Keratinocyte (primary cell): Measurements from ENCODE around the gene TMEM109. TPM values are rescaled to one million over a fixed set of nuclear protein-coding genes. Genes with fewer than 3 reads are reported as not detected.

Source experiments
- DNase-seq: peaks from one replicate; pipeline ENCODE4 v3.0.0-alpha.2; 2011; ENCODE audit warnings: low read depth, missing footprints, low spot score
- FAIRE-seq: peaks from 2 replicates; lab custom pipeline; 2011; peaks lifted over from hg19 to GRCh38; lab: Jason Lieb, UNC
- H2AFZ ChIP-seq: 2 replicates; pipeline ENCODE4 v1.6.0; 2012; ENCODE audit warnings: low read length, control low read depth, inconsistent platforms; ENCODE audit not compliant: control insufficient read depth
- H3K27ac ChIP-seq: 2 replicates; pipeline ENCODE4 v1.5.1; 2011; ENCODE audit warnings: low read length; ENCODE audit not compliant: control insufficient read depth, insufficient read depth
- H3K27me3 ChIP-seq: 3 replicates; pipeline ENCODE4 v1.6.0; 2011; ENCODE audit warnings: low read length; ENCODE audit not compliant: control insufficient read depth, insufficient read depth; ENCODE audit errors: extremely low read depth
- H3K36me3 ChIP-seq, 2 experiments: 2 replicates in 1 of 2; 3 replicates in 1 of 2; pipeline ENCODE4 v1.5.1; 2011; ENCODE audit warnings: low read length in 2 of 2, mild to moderate bottlenecking in 1 of 2; ENCODE audit not compliant: control insufficient read depth in 2 of 2, insufficient read depth in 2 of 2; ENCODE audit errors: extremely low read depth in 1 of 2
- H3K4me1 ChIP-seq: 3 replicates; pipeline ENCODE4 v1.5.1; 2011; ENCODE audit warnings: low read length; ENCODE audit not compliant: control insufficient read depth, insufficient read depth; ENCODE audit errors: extremely low read depth
- H3K4me2 ChIP-seq: 3 replicates; pipeline ENCODE4 v1.6.0; 2011; ENCODE audit warnings: low read depth, low read length; ENCODE audit not compliant: control insufficient read depth, insufficient read depth; ENCODE audit errors: extremely low read depth
- H3K4me3 ChIP-seq, 3 experiments: fragments of 200-600 bp in 1 of 3; sonication (generic) in 1 of 3; 2 replicates in 2 of 3; 3 replicates in 1 of 3; pipeline ENCODE4 v1.5.1; 2011 to 2016; ENCODE audit warnings: low read length in 3 of 3, mild to moderate bottlenecking in 3 of 3, control low read depth in 2 of 3, inconsistent platforms in 1 of 3, low read depth in 1 of 3, mixed read lengths in 1 of 3, mixed run types in 1 of 3, moderate library complexity in 1 of 3; ENCODE audit not compliant: control insufficient read depth in 2 of 3, insufficient read depth in 2 of 3; ENCODE audit errors: extremely low read depth in 1 of 3
- H3K79me2 ChIP-seq: 2 replicates; pipeline ENCODE4 v1.6.0; 2012; ENCODE audit warnings: low read length; ENCODE audit not compliant: control insufficient read depth, insufficient read depth
- H3K9ac ChIP-seq: 3 replicates; pipeline ENCODE4 v1.6.0; 2011; ENCODE audit warnings: low read length; ENCODE audit not compliant: control insufficient read depth, insufficient read depth; ENCODE audit errors: extremely low read depth
- H3K9me1 ChIP-seq: 3 replicates; pipeline ENCODE4 v1.6.0; 2011; ENCODE audit warnings: low read length; ENCODE audit not compliant: control insufficient read depth, insufficient read depth; ENCODE audit errors: extremely low read depth
- H3K9me3 ChIP-seq: 2 replicates; pipeline ENCODE4 v1.5.1; 2012; ENCODE audit warnings: low read depth, low read length; ENCODE audit not compliant: control insufficient read depth
- H4K20me1 ChIP-seq: 3 replicates; pipeline ENCODE4 v1.6.0; 2011; ENCODE audit warnings: low read length; ENCODE audit not compliant: control insufficient read depth, insufficient read depth; ENCODE audit errors: extremely low read depth
- EZH2 ChIP-seq: IDR thresholded peaks from one replicate; pipeline ENCODE4 v1.6.1; 2012; ENCODE audit warnings: inconsistent platforms, mild to moderate bottlenecking, low read length, moderate library complexity
- dilution Hi-C: fragments of 300-500 bp; cut with MboI; formaldehyde crosslinking; loops from one replicate; pipeline ENCODE4 v1.7.0; 2020; ENCODE audit warnings: low sequenced_read_pairs; ENCODE audit not compliant: extremely low pct_ligation_motif_present
- polyA plus RNA-seq, 5 experiments: library from polyadenylated mRNA; depleted of rRNA in 3 of 5; stranded (reverse) in 3 of 5; stranded (forward) in 1 of 5; unstranded in 1 of 5; fragments of >200 nt; gene quantifications; 1 replicate in 1 of 5; 2 replicates in 3 of 5; 3 replicates in 1 of 5; pipeline versions ENCODE4 v1.2.1 to v1.2.3, GENCODE V29; 2011 to 2012; ENCODE audit warnings: missing spikeins in 2 of 5, low read depth in 1 of 5, low replicate concordance in 1 of 5
- TF ChIP-seq, protein P1 (sequence below), 3 experiments: IDR thresholded peaks in 1 of 3; conservative IDR thresholded peaks in 1 of 3; optimal IDR thresholded peaks in 1 of 3; 2 replicates in 2 of 3; 3 replicates in 1 of 3; pipeline versions ENCODE3 to v1.5.1; 2011; ENCODE audit warnings: low read length in 3 of 3, mild to moderate bottlenecking in 3 of 3, moderate library complexity in 2 of 3, control low read depth in 1 of 3, inconsistent platforms in 1 of 3; ENCODE audit not compliant: insufficient read depth in 2 of 3; ENCODE audit errors: extremely low read depth in 1 of 3

The TMEM109 gene
- polyA plus RNA-seq, 1 donor (not counting 4 experiments of a cell fraction or from before 2014, with no cell fraction given) = 25.2 TPM

DNA sequence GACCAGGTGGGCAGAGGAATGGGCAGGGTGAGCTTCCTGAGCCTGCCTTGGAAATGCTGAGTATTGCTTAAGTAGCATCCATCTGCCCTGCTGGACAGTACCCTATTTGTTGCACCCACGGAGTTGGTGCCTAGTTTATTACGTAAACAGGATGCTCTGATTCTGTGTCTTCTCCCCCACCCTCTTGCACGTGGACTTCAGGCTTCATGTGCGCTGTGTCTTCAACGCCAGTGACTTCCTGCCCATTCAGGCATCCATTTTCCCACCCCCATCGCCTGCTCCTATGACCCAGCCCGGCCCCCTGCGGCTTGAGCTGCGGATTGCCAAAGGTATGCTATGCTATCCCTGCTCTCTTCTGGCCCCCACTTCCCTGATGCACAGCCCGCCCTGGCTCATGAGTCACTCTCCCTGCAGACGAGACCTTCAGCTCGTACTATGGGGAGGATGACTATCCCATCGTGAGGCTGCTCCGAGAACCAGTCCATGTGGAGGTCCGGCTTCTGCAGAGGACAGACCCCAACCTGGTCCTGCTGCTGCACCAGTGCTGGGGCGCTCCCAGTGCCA lies 40.9 kb upstream of the TMEM109 start:
- Histone ChIP-seq H3K4me3 (no peak overlapping the region), H3K9ac (no peak overlapping the region), H3K79me2 (no peaks in the 10 kb centered on the region), H4K20me1 (no peaks in the 10 kb centered on the region), H2AFZ (no peak overlapping the region), H3K36me3 (no peaks in the 10 kb centered on the region), H3K9me1 (no peaks in the 10 kb centered on the region), H3K27me3 (no peaks in the 10 kb centered on the region), H3K4me1 (no peaks in the 10 kb centered on the region), H3K4me2 (no peak overlapping the region), H3K9me3 (no peaks in the 10 kb centered on the region), H3K27ac (no peak overlapping the region)
- no peak for TF ChIP-seq EZH2
- TF ChIP-seq, protein P1, sequence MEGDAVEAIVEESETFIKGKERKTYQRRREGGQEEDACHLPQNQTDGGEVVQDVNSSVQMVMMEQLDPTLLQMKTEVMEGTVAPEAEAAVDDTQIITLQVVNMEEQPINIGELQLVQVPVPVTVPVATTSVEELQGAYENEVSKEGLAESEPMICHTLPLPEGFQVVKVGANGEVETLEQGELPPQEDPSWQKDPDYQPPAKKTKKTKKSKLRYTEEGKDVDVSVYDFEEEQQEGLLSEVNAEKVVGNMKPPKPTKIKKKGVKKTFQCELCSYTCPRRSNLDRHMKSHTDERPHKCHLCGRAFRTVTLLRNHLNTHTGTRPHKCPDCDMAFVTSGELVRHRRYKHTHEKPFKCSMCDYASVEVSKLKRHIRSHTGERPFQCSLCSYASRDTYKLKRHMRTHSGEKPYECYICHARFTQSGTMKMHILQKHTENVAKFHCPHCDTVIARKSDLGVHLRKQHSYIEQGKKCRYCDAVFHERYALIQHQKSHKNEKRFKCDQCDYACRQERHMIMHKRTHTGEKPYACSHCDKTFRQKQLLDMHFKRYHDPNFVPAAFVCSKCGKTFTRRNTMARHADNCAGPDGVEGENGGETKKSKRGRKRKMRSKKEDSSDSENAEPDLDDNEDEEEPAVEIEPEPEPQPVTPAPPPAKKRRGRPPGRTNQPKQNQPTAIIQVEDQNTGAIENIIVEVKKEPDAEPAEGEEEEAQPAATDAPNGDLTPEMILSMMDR (optimal IDR thresholded peaks at IDR 0.05 in 1 of 3, IDR thresholded peaks at IDR 0.05 in 1 of 3, conservative IDR thresholded peaks at IDR 0.05 in 1 of 3; ENCODE audit: extremely low read depth in 1 of 3, insufficient read depth in 2 of 3, low read length in 3 of 3) = no peak
- DNase-seq (no peak), FAIRE-seq (no peak)
- dilution Hi-C loops = no loop called here

DNA sequence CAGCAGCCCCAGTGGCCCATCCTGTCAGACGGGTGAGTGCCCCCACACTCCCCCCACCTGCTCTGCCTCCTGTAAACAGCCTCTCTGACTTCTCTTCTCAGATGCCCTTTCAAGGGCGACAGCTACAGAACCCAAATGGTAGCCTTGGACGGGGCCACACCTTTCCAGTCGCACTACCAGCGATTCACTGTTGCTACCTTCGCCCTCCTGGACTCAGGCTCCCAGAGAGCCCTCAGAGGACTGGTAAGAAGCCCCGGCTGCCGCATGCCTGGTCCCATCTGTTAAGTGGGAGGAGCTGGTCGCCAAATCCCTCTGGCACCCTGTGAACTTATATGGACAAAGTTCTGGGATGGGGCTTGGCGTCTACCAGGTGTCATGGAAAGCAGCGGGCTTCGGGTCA lies 40.4 kb upstream of the TMEM109 start:
- Histone ChIP-seq H4K20me1 (no peaks in the 10 kb centered on the region), H3K9ac (no peak overlapping the region), H3K27me3 (no peaks in the 10 kb centered on the region), H3K27ac (no peak overlapping the region), H2AFZ (no peak overlapping the region), H3K79me2 (no peaks in the 10 kb centered on the region), H3K36me3 (no peaks in the 10 kb centered on the region), H3K4me2 (no peak overlapping the region), H3K9me3 (no peaks in the 10 kb centered on the region), H3K4me3 (no peak overlapping the region), H3K9me1 (no peaks in the 10 kb centered on the region), H3K4me1 (no peaks in the 10 kb centered on the region)
- dilution Hi-C loops = no loop called here
- no peak for FAIRE-seq
- no peak for TF ChIP-seq EZH2
- TF ChIP-seq, protein P1 (optimal IDR thresholded peaks at IDR 0.05 in 1 of 3, IDR thresholded peaks at IDR 0.05 in 1 of 3, conservative IDR thresholded peaks at IDR 0.05 in 1 of 3; ENCODE audit: extremely low read depth in 1 of 3, insufficient read depth in 2 of 3, low read length in 3 of 3) = no peak
- no peak for DNase-seq
